Fibroblast of villous mesenchyme (primary cell): ENCODE data around the gene CD84. TPM values are rescaled to one million over a fixed set of nuclear protein-coding genes. Genes with fewer than 3 reads are reported as not detected.
"Not testable (repeated sequence)": the region's sequence is repeated elsewhere in the genome, so short reads cannot be mapped to it uniquely, and the experiment has no call there.

Experiments used
- DNase-seq: peaks from one replicate; pipeline ENCODE4 v3.0.0-alpha.2; 2010; ENCODE audit warnings: low read depth
- H3K4me3 ChIP-seq: 2 replicates; pipeline ENCODE4 v1.5.1; 2011; ENCODE audit warnings: low read depth, mild to moderate bottlenecking, low read length
- total RNA-seq: library from RNA; depleted of rRNA; stranded (reverse); fragments of >200 nt; gene quantifications from 2 replicates; pipeline ENCODE4 v1.2.3, GENCODE V29; 2012
- TF ChIP-seq, protein P1 (sequence below): IDR thresholded peaks from 2 replicates; pipeline ENCODE4 v1.5.1; 2012; ENCODE audit warnings: low read depth, mild to moderate bottlenecking, low read length; ENCODE audit not compliant: insufficient read depth

Gene CD84
- total RNA-seq, 1 donor: not detected

DNA sequence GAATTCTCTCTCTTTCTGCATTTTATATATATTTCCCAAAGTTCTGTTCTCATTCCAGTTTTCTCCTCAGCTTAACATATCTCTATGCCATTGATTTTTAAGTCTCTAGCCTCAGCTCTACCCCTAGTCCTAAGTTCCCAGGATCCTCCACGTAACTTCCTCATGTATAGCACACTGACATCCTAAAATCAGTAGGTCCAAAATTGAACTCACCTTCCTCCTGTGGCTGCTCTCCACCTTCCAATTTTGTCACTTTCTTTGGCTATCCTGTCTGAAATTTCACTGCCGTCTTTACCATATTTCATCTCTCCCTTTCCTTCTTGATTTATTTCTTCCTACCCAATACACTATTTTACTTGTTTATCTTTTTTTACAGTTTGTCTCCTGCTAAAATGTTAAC lies 57.7 kb downstream of the CD84 start:
- H3K4me3 ChIP-seq: no peak overlapping the region
- no peak for DNase-seq
- TF ChIP-seq, protein P1, sequence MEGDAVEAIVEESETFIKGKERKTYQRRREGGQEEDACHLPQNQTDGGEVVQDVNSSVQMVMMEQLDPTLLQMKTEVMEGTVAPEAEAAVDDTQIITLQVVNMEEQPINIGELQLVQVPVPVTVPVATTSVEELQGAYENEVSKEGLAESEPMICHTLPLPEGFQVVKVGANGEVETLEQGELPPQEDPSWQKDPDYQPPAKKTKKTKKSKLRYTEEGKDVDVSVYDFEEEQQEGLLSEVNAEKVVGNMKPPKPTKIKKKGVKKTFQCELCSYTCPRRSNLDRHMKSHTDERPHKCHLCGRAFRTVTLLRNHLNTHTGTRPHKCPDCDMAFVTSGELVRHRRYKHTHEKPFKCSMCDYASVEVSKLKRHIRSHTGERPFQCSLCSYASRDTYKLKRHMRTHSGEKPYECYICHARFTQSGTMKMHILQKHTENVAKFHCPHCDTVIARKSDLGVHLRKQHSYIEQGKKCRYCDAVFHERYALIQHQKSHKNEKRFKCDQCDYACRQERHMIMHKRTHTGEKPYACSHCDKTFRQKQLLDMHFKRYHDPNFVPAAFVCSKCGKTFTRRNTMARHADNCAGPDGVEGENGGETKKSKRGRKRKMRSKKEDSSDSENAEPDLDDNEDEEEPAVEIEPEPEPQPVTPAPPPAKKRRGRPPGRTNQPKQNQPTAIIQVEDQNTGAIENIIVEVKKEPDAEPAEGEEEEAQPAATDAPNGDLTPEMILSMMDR: no peak

DNA sequence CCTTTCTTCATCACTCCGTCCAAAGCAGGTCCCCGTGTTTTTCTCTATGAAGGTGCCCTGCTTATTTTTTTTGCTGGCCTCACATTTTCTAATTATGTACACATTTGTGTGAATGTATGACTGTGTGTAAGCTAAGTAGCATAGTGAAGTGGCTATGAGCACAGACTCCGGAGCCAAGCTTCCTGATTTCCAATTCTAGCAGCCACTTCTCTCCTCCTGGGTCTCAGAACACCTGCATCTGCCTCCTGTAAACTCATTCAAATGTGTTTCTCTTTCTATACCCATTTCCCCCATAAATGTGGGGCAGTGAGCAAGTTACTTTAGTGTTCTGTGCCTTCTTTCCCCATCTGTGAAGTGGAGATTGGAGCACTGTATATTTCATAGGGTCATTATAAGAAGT lies 58.3 kb downstream of the CD84 start:
- H3K4me3 ChIP-seq: no peak overlapping the region
- TF ChIP-seq, protein P1: no peak

DNA sequence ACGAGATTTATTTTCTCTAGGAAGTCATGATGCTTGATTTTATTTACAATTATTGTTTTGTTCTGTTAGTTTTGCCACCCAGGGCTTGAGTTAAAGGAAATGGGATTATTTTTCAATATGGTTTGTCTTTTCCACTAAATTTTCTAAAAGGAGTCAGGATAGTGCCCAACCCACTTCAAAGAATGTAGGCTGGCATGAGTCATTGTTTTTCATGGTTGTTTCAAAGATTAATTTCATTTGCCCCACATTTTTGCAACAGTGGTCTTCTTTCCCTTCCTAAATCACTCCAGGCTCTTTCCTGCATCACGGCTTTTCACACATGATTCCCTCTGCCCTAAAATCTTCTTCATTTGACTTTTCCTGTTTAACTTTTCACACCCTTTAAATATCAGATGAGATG lies 58.7 kb downstream of the CD84 start:
- TF ChIP-seq, protein P1: no peak
- no peak overlapping the region for H3K4me3 ChIP-seq
- no peak for DNase-seq

More for the DNA sequence above, 58.3 kb downstream of the CD84 start:
- DNase-seq: no peak

DNA sequence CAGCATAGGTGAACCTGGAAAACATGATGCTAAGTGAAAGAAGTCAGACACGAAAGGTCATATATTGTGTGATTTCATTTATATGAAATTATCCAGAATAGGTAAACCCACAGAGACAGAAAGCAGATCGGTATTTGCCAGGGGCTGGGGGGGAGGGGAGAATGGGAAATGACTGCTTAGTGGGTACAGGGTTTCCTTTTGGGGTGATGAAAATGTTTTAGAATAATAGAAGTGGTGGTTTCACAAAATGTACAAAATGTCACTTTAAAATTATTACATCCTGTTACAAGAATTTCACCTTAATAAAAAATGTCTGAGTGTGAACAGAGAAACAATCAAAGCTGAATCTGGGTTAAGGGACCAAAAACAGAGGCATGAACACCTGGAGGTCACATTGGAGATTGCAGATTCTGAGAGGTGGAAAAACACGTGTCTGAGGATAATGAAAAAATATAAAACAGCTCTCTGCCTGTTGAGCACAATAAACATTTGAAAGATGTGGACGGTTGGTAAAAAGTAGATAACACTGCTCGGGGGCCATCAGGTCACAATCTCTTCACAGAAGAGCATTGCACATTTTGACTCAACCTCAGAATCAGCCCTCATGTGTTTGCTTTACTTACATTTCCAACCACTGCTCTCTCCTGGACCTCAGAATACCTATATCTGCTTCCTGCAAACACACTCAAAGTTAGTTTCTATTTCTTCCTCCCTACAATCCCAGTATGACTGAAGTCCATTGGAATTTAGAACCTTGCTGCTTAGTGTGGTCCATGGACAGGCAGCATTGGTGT lies 59.5 kb downstream of the CD84 start:
- no peak for DNase-seq
- no peak overlapping the region for H3K4me3 ChIP-seq
- TF ChIP-seq, protein P1: no peak

DNA sequence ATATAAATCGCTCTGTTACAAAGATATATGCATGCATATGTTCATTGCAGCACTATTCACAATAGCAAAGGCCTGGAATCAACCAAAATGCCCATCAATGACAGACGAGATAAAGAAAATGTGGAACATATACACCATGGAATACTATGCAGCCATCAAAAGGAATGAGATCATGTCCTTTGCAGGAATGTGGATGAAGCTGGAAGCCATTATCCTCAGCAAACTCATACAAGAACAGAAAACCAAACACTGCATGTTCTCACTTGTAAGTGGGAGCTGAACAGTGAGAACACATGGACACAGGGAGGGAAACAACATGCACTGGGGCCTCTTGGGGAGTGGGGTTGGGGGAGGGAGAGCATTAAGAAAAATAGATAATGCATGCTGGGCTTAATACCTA lies 61.8 kb downstream of the CD84 start:
- not testable (repeated sequence) for H3K4me3 ChIP-seq, DNase-seq

DNA sequence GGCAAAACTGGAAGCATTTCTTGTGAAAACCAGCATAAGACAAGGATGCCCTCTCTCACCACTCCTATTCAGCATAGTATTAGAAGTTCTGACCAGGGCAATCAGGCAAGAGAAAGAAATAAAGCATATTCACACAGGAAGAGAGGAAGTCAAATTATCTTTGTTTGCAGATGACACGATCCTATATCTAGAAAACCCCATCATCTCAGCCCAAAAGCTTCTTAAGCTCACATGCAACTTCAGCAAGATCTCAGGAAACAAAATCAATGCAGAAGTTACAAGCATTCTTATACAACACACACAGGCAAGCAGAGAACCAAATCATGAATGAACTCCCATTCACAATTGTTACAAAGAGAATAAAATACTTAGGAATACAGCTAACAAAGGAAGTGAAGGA lies 63.4 kb downstream of the CD84 start:
- not testable (repeated sequence) for H3K4me3 ChIP-seq, DNase-seq

DNA sequence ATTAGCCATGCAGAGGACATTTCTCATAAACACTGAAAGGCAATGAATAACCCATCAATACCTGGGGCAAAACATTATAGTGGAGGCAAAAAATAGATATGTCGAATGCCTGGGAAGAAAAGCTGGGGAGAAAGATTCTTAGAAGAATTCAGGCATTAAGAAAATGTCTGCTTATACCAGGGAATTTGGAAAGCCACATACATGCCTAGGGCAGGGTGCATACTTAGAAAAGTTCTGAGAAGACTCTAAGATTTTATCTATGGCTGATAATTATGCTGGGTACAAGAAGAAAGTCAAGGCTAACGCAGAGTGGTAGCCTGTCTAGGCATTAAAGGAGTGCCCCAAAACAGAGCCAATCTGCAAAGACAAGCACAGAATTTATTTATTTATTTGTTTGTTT lies 74.6 kb downstream of the CD84 start:
- TF ChIP-seq, protein P1: no peak
- H3K4me3 ChIP-seq: no peak overlapping the region
- no peak for DNase-seq

DNA sequence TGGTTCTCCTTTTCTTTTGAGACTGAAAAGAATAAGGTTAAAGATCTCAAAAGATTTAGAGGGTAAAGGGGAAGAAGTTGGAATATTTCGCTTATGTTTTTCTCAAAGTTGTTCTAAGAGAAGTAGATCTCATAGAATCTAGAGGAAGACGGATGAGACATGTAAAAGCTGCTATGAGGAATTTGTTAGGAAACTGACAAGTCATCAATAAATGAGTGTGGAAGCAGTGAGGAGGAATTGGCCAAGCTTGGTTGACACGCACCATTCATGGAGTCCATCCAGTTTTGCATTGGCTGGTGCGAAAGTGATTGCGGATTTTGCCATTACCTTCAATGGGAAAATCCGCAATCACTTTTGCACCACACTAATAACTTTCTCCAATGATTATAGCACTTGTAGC lies 76.2 kb downstream of the CD84 start:
- H3K4me3 ChIP-seq: no peak overlapping the region
- TF ChIP-seq, protein P1: no peak
- no peak for DNase-seq
